Large intestine (tissue), 3 donors: ENCODE measurements around the gene TRIB2. TPM values are rescaled to one million over a fixed set of nuclear protein-coding genes. Genes with fewer than 3 reads are reported as not detected.

Experiments
- DNase-seq, 2 donors: peaks; one replicate each; pipeline versions ENCODE4 v3.0.0 to v3.0.0-alpha.2; 2013
- H3K27ac ChIP-seq: one replicate; pipeline ENCODE4 v1.5.1; 2013; ENCODE audit warnings: low read length
- H3K27me3 ChIP-seq: 2 replicates; pipeline ENCODE4 v1.6.1; 2013; ENCODE audit warnings: low read length; ENCODE audit not compliant: control insufficient read depth, insufficient read depth
- H3K36me3 ChIP-seq: 2 replicates; pipeline ENCODE4 v1.6.1; 2013; ENCODE audit warnings: low read length; ENCODE audit not compliant: control insufficient read depth, insufficient read depth
- H3K4me1 ChIP-seq: one replicate; pipeline ENCODE4 v1.6.1; 2013; ENCODE audit warnings: low read length; ENCODE audit not compliant: control insufficient read depth, insufficient read depth
- H3K4me3 ChIP-seq: one replicate; pipeline ENCODE4 v1.5.1; 2013; ENCODE audit warnings: low read length
- H3K9me3 ChIP-seq: one replicate; pipeline ENCODE4 v1.6.1; 2013; ENCODE audit warnings: mild to moderate bottlenecking, low read depth, low read length, moderate library complexity; ENCODE audit not compliant: control insufficient read depth
- WGBS: methylation state at CpG from one replicate; pipeline ENCODE4 v1.1.5; 2013; ENCODE audit warnings: low lambda C conversion rate; ENCODE audit not compliant: insufficient coverage; 5-methylcytosine and 5-hydroxymethylcytosine counted together
- polyA plus RNA-seq: library from polyadenylated mRNA; unstranded; fragments of 120-200 nt; gene quantifications from one replicate; pipeline ENCODE4 v1.2.1, GENCODE V29; 2013

The TRIB2 gene
- polyA plus RNA-seq, 1 donor, result 26.7 TPM

GRCh38 chr2:12764075-12764730, 47.5 kb downstream of the TRIB2 start:
- no peak for DNase-seq
- Histone ChIP-seq H3K27me3 (no peaks in the 10 kb centered on the region), H3K4me3 (no peak overlapping the region), H3K36me3 (no peaks in the 10 kb centered on the region), H3K4me1 (no peaks in the 10 kb centered on the region), H3K9me3 (no peaks in the 10 kb centered on the region), H3K27ac (no peak overlapping the region)
- WGBS, result no CpG with 5 or more reads among the region's 4 CpGs

DNA sequence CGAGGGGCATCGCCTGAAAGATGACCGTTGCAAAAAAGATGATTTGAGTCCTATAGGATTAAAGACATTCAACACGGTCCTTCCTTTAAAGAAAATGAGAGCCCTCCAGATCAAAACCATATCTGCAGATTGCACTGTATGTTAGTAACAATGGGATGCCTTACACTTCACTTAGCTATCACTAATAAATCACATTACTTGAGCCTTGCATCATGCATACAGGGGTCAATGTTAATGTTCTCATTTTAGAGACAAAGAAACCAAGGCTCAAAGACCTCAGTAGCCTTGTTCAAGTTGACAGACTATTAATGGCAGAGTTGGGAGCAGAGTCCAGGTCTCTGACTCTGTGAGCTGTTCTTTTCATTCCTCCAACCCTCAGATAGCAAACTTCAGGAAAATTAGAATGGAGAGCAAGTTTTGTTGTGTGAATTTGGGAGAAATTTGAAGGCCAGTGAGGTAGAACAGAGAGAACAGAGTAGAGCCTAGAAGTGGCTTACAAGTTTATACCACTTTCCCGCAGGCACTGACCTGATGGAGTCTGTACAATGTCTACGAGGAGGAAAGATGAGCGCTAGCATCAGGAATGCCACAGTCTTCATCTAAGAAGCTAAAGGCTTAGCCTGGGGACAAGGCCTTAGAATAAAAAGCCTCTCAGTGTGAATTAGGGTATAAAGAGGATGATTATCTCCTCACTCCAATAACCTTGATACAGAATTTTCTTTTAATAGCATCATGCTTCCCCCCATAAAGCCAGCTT, 48.3 kb downstream of the TRIB2 start:
- no peaks in the 10 kb centered on the region for H3K9me3 ChIP-seq
- H3K27ac ChIP-seq, result no peak overlapping the region
- no peaks in the 10 kb centered on the region for H3K4me1 ChIP-seq
- WGBS, result 83% methylated on average over 2 of the region's 7 CpGs
- H3K4me3 ChIP-seq, result no peak overlapping the region
- no peaks in the 10 kb centered on the region for H3K36me3 ChIP-seq
- no peak for DNase-seq
- H3K27me3 ChIP-seq, result no peaks in the 10 kb centered on the region

DNA sequence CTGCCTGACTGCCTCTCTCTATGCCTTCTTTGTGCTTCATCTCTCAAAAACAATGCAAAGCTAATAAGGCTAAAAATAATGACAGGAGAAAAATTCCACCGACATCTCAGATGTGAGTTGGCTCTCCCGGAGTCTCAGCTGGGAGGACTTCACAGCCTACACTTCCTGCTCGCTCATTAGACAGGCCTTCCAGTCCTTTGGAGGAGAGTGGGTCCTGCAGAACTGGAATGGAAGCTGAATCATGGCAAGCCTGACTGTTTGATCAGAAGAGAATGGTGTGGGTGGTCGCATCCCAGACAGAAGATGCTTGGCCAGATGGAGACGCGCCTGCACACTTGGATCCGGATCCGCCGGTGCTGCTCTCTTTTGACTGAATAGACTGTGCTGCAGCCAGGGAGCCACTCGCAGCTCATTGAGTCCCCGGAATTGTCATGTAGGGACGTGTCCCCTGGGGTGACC, 49.7 kb downstream of the TRIB2 start:
- H3K4me3 ChIP-seq, result no peak overlapping the region
- H3K9me3 ChIP-seq, result no peaks in the 10 kb centered on the region
- no peaks in the 10 kb centered on the region for H3K36me3 ChIP-seq
- WGBS, result no CpG with 5 or more reads among the region's 12 CpGs
- no peaks in the 10 kb centered on the region for H3K27me3 ChIP-seq
- no peak for DNase-seq
- H3K4me1 ChIP-seq, result no peaks in the 10 kb centered on the region
- H3K27ac ChIP-seq, result no peak overlapping the region

DNA sequence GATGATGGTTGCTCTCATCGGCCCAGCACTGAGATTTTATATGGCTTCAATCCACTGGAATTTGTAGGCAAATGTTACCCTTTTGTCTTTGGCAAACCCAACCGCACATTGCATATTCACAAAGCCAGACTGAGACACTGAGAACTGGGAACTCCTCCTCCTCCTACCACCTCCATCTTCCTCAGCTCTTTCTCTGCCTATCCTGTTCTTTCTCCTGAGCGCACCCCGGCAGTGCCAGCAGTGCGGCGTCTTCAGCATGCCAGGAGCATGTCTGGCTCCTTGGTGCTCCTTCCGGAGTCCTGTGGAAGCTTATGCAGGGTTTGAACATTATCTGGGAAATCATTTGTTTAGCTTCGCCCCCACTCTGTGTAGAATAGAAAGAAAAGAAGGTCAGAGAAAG, 50.8 kb downstream of the TRIB2 start:
- no peak overlapping the region for H3K27ac ChIP-seq
- WGBS, result 80% methylated on average over 1 of the region's 8 CpGs
- no peaks in the 10 kb centered on the region for H3K27me3 ChIP-seq
- H3K4me1 ChIP-seq, result no peaks in the 10 kb centered on the region
- DNase-seq, result no peak
- no peaks in the 10 kb centered on the region for H3K36me3 ChIP-seq
- no peak overlapping the region for H3K4me3 ChIP-seq
- H3K9me3 ChIP-seq, result no peaks in the 10 kb centered on the region

- no peak overlapping the region for H3K4me3 ChIP-seq
- no peak overlapping the region for H3K27ac ChIP-seq
- no peaks in the 10 kb centered on the region for H3K36me3 ChIP-seq
- no peaks in the 10 kb centered on the region for H3K9me3 ChIP-seq
- 57% methylated on average over 1 of the region's 3 CpGs for WGBS
- DNase-seq, result no peak
- H3K27me3 ChIP-seq, result no peaks in the 10 kb centered on the region
- no peaks in the 10 kb centered on the region for H3K4me1 ChIP-seq
These were observed 51.4 kb downstream of the TRIB2 start for GRCh38 chr2:12767996-12768624.

- no peaks in the 10 kb centered on the region for H3K27me3 ChIP-seq
- H3K9me3 ChIP-seq, result no peaks in the 10 kb centered on the region
- no peaks in the 10 kb centered on the region for H3K4me1 ChIP-seq
- H3K36me3 ChIP-seq, result no peaks in the 10 kb centered on the region
- no peak overlapping the region for H3K4me3 ChIP-seq
- H3K27ac ChIP-seq, result no peak overlapping the region
- DNase-seq, result no peak
- WGBS, result 93% methylated on average over 2 of the region's 9 CpGs
These were observed 52.9 kb downstream of the TRIB2 start for GRCh38 chr2:12769492-12770105.

DNA sequence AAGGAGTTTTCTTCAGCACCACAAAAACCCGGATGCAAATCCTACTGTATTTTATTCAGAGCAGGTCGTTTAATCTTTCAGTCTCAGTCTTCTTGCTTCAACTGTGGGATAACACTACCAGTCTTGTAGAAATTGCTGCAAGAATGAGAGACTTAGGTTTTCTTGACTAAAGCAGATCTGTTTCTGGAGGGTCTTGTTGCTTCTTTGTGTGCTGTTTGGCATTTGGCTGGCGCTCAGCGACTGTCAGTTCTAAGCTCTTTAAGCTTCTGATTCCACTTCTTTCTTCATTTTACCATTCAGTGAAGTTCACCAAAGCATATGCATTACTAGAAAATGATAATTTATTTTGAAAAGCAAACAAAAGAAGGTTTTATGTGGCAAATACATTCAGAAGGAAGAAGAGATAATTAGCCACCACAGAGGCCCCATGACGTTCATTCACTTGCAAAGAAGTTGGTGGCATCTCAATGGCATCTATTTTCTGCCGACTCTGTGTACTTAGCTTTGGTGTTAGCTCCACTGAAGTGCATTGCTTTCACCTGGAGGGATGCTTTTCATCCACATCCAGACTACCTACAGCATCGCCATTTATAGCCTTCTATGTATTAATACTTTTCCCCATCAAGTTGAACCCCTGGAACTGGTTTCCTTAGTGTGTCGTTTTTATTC, 53.7 kb downstream of the TRIB2 start:
- 81% methylated on average over 4 of the region's 8 CpGs for WGBS
- Histone ChIP-seq H3K27ac (no peak overlapping the region), H3K36me3 (no peaks in the 10 kb centered on the region), H3K27me3 (no peaks in the 10 kb centered on the region), H3K9me3 (no peaks in the 10 kb centered on the region), H3K4me1 (no peaks in the 10 kb centered on the region), H3K4me3 (no peak overlapping the region)
- no peak for DNase-seq

GRCh38 chr2:12771154-12771553, 54.4 kb downstream of the TRIB2 start:
- 53% methylated on average over 2 of the region's 3 CpGs for WGBS
- Histone ChIP-seq H3K9me3 (no peaks in the 10 kb centered on the region), H3K4me3 (no peak overlapping the region), H3K36me3 (no peaks in the 10 kb centered on the region), H3K27me3 (no peaks in the 10 kb centered on the region), H3K27ac (no peak overlapping the region), H3K4me1 (no peaks in the 10 kb centered on the region)
- DNase-seq, result no peak

GRCh38 chr2:12773586-12774394, 57.1 kb downstream of the TRIB2 start:
- WGBS, result 0% methylated on average over 1 of the region's 3 CpGs
- no peaks in the 10 kb centered on the region for H3K27me3 ChIP-seq
- DNase-seq, result no peak
- no peak overlapping the region for H3K4me3 ChIP-seq
- no peaks in the 10 kb centered on the region for H3K36me3 ChIP-seq
- H3K9me3 ChIP-seq, result no peaks in the 10 kb centered on the region
- H3K4me1 ChIP-seq, result no peaks in the 10 kb centered on the region
- no peak overlapping the region for H3K27ac ChIP-seq
